IMR-90 (cell line): ENCODE data around the gene FOXN4. TPM values are rescaled to one million over a fixed set of nuclear protein-coding genes. Genes with fewer than 3 reads are reported as not detected.

Source experiments
- ATAC-seq: fragments of 200-7000 bp; cut with Tn5 transposase; 2 replicates; pipeline ENCODE4 v1.9.1; 2020; ENCODE audit warnings: low read depth, mild to moderate bottlenecking, moderate library complexity
- BruUV-seq: library from RNA; stranded (reverse); fragments of 400-500 nt; replicated peaks from 2 replicates; lab custom pipeline; 2021; lab: Mats Ljungman, UMichigan
- CTCF ChIA-PET: fragments of 300-600 bp; formaldehyde crosslinking; extraction: SDS; loops from one replicate; lab custom pipeline; 2021; ENCODE audit warnings: antibody characterized with exemption; lab: Yijun Ruan, JAX
- POLR2A ChIA-PET: fragments of 300-600 bp; sonication (Branson Sonifier 250); formaldehyde crosslinking; loops from one replicate; lab custom pipeline; 2022; ENCODE audit warnings: antibody characterized with exemption; ENCODE audit not compliant: unreplicated experiment; lab: Charles Lee
- DNase-seq: peaks from one replicate; pipeline ENCODE4 v3.0.0; 2013
- H2AFZ ChIP-seq: replicated peaks from 2 replicates; pipeline ENCODE3; 2013; ENCODE audit warnings: low read length, mild to moderate bottlenecking; ENCODE audit not compliant: poor library complexity
- H2AK5ac ChIP-seq: 2 replicates; pipeline ENCODE4 v1.6.1; 2013; ENCODE audit warnings: low read depth, low read length, inconsistent platforms
- H2AK9ac ChIP-seq: replicated peaks from 2 replicates; pipeline ENCODE3; 2013; ENCODE audit warnings: mild to moderate bottlenecking, low read depth, low read length, moderate library complexity; ENCODE audit not compliant: poor library complexity
- H2BK120ac ChIP-seq: 2 replicates; pipeline ENCODE4 v1.6.1; 2013; ENCODE audit warnings: low read depth, low read length, inconsistent platforms
- H2BK15ac ChIP-seq: 3 replicates; pipeline ENCODE4 v1.6.1; 2013; ENCODE audit warnings: low read depth, low read length, inconsistent platforms
- H2BK20ac ChIP-seq: 2 replicates; pipeline ENCODE4 v1.6.1; 2013; ENCODE audit warnings: low read depth, mild to moderate bottlenecking, inconsistent platforms, low read length, moderate library complexity
- H2BK5ac ChIP-seq: 2 replicates; pipeline ENCODE4 v1.6.1; 2013; ENCODE audit warnings: mild to moderate bottlenecking, low read depth, low read length, inconsistent platforms; ENCODE audit not compliant: poor library complexity, severe bottlenecking
- H3K14ac ChIP-seq: replicated peaks from 2 replicates; pipeline ENCODE4 v1.6.1; 2013; ENCODE audit warnings: low read depth, low read length, inconsistent platforms
- H3K18ac ChIP-seq: 2 replicates; pipeline ENCODE4 v1.6.1; 2013; ENCODE audit warnings: low read depth, low read length, control low read depth
- H3K23ac ChIP-seq: 2 replicates; pipeline ENCODE4 v1.6.1; 2013; ENCODE audit warnings: low read depth, low read length, inconsistent platforms
- H3K27ac ChIP-seq: 2 replicates; pipeline ENCODE4 v1.5.1; 2013; ENCODE audit warnings: mild to moderate bottlenecking, control low read depth, low read length; ENCODE audit not compliant: insufficient read depth
- H3K27me3 ChIP-seq: 2 replicates; pipeline ENCODE4 v1.6.1; 2013; ENCODE audit warnings: low read length; ENCODE audit not compliant: control insufficient read depth, insufficient read depth
- H3K36me3 ChIP-seq: 2 replicates; pipeline ENCODE4 v1.6.1; 2013; ENCODE audit warnings: low read length, mixed read lengths; ENCODE audit not compliant: control insufficient read depth, insufficient read depth
- H3K4ac ChIP-seq: 2 replicates; pipeline ENCODE4 v1.6.1; 2013; ENCODE audit warnings: low read depth, low read length, inconsistent platforms
- H3K4me1 ChIP-seq: 2 replicates; pipeline ENCODE4 v1.6.1; 2013; ENCODE audit warnings: low read length, mixed read lengths; ENCODE audit not compliant: control insufficient read depth, insufficient read depth
- H3K4me2 ChIP-seq: 2 replicates; pipeline ENCODE4 v1.6.1; 2013; ENCODE audit warnings: low read depth, mild to moderate bottlenecking, control low read depth, low read length, moderate library complexity
- H3K4me3 ChIP-seq: 2 replicates; pipeline ENCODE4 v1.5.1; 2013; ENCODE audit warnings: low read depth, mild to moderate bottlenecking, control low read depth, low read length, moderate library complexity; ENCODE audit not compliant: insufficient read depth
- H3K56ac ChIP-seq: 2 replicates; pipeline ENCODE4 v1.6.1; 2013; ENCODE audit warnings: low read length, inconsistent platforms; ENCODE audit not compliant: insufficient read depth; ENCODE audit errors: extremely low read depth
- H3K79me1 ChIP-seq, 2 experiments: 2 replicates each; pipeline ENCODE4 v1.6.1; 2013; ENCODE audit warnings: low read length in 2 of 2, inconsistent platforms in 1 of 2, low read depth in 1 of 2
- H3K9ac ChIP-seq: 2 replicates; pipeline ENCODE4 v1.6.1; 2013; ENCODE audit warnings: low read depth, low read length, control low read depth
- H3K9me1 ChIP-seq: 2 replicates; pipeline ENCODE4 v1.6.1; 2013; ENCODE audit warnings: low read length, inconsistent platforms; ENCODE audit not compliant: insufficient read depth
- H3K9me3 ChIP-seq: 2 replicates; pipeline ENCODE4 v1.6.1; 2013; ENCODE audit warnings: low read length; ENCODE audit not compliant: control insufficient read depth, insufficient read depth
- H4K20me1 ChIP-seq: 2 replicates; pipeline ENCODE4 v1.6.1; 2013; ENCODE audit warnings: low read length, inconsistent platforms; ENCODE audit not compliant: insufficient read depth
- H4K5ac ChIP-seq: 2 replicates; pipeline ENCODE4 v1.6.1; 2013; ENCODE audit warnings: mild to moderate bottlenecking, low read depth, low read length, control low read depth
- H4K8ac ChIP-seq, 2 experiments: 2 replicates each; pipeline ENCODE4 v1.6.1; 2013; ENCODE audit warnings: low read depth in 2 of 2, low read length in 2 of 2, control low read depth in 1 of 2, inconsistent platforms in 1 of 2
- H4K91ac ChIP-seq: 2 replicates; pipeline ENCODE4 v1.6.1; 2013; ENCODE audit warnings: low read depth, low read length, inconsistent platforms; ENCODE audit not compliant: insufficient read depth
- BHLHE40 ChIP-seq: fragments of 150-350 bp; IDR thresholded peaks from 2 replicates; pipeline ENCODE4 v1.6.1; 2016; ENCODE audit warnings: mild to moderate bottlenecking, low read depth, low read length
- CEBPB ChIP-seq: IDR thresholded peaks from 2 replicates; pipeline ENCODE4 v1.6.1; 2012; ENCODE audit warnings: low read depth, low read length, improper control_type of control experiment
- CHD1 ChIP-seq: IDR thresholded peaks from 2 replicates; pipeline ENCODE4 v1.6.1; 2012; ENCODE audit warnings: low read depth, low read length, improper control_type of control experiment
- FOS ChIP-seq: fragments of 150-350 bp; IDR thresholded peaks from 2 replicates; pipeline ENCODE4 v1.6.1; 2016; ENCODE audit warnings: low read depth, low read length
- MAFK ChIP-seq: IDR thresholded peaks from 2 replicates; pipeline ENCODE4 v1.6.1; 2012; ENCODE audit warnings: low read depth, low read length, improper control_type of control experiment
- MAZ ChIP-seq: IDR thresholded peaks from 2 replicates; pipeline ENCODE4 v1.6.1; 2012; ENCODE audit warnings: low read depth, mild to moderate bottlenecking, low read length, improper control_type of control experiment, moderate library complexity, borderline replicate concordance
- MXI1 ChIP-seq: IDR thresholded peaks from 2 replicates; pipeline ENCODE4 v1.6.1; 2012; ENCODE audit warnings: low read depth, mild to moderate bottlenecking, low read length, moderate library complexity, borderline replicate concordance
- NFE2L2 ChIP-seq: fragments of 150-350 bp; IDR thresholded peaks from 2 replicates; pipeline ENCODE4 v1.6.1; 2016; ENCODE audit warnings: low read depth, mild to moderate bottlenecking, low read length
- POLR2A ChIP-seq: IDR thresholded peaks from 2 replicates; pipeline ENCODE4 v1.6.1; 2012; ENCODE audit warnings: mild to moderate bottlenecking, low read depth, low read length
- RAD21 ChIP-seq: IDR thresholded peaks from 2 replicates; pipeline ENCODE4 v1.6.1; 2012; ENCODE audit warnings: low read length, improper control_type of control experiment
- RCOR1 ChIP-seq: IDR thresholded peaks from 2 replicates; pipeline ENCODE4 v1.6.1; 2012; ENCODE audit warnings: mild to moderate bottlenecking, low read length, improper control_type of control experiment; ENCODE audit not compliant: insufficient replicate concordance
- RFX5 ChIP-seq: IDR thresholded peaks from 2 replicates; pipeline ENCODE4 v1.8.0; 2012; ENCODE audit warnings: low read depth, mild to moderate bottlenecking, low read length, moderate library complexity
- SMC3 ChIP-seq: fragments of 150-350 bp; IDR thresholded peaks from 2 replicates; pipeline ENCODE4 v1.6.1; 2016; ENCODE audit warnings: low read depth, mild to moderate bottlenecking, antibody characterized with exemption, low read length, moderate library complexity
- USF2 ChIP-seq: fragments of 150-350 bp; IDR thresholded peaks from 2 replicates; pipeline ENCODE4 v1.6.1; 2017; ENCODE audit warnings: mild to moderate bottlenecking, antibody characterized with exemption, low read length, low read depth
- WGBS, 2 experiments: methylation state at CpG; one replicate each; pipeline versions ENCODE4 v1.1.5 to v1.1.7; 2013; ENCODE audit warnings: missing lambda C conversion rate in 2 of 2; ENCODE audit not compliant: insufficient read length in 1 of 2; ENCODE audit errors: extremely low coverage in 2 of 2; 5-methylcytosine and 5-hydroxymethylcytosine counted together
- dilution Hi-C: fragments of 300-500 bp; cut with HindIII; formaldehyde crosslinking; loops from one replicate; pipeline ENCODE4 v1.14.3; 2018; ENCODE audit warnings: low sequenced_read_pairs; ENCODE audit not compliant: unreplicated experiment
- in situ Hi-C: fragments of 300-500 bp; cut with MboI; formaldehyde crosslinking; loops from 3 replicates; pipeline ENCODE4 v1.14.3; 2019; ENCODE audit warnings: low sequenced_read_pairs, inconsistent platforms, mixed read lengths
- intact Hi-C: fragments of 100-400 bp; cut with micrococcal nuclease; formaldehyde crosslinking; loops from 2 replicates; pipeline ENCODE4 v1.10.0; 2022
- polyA plus RNA-seq, 3 experiments: library from polyadenylated mRNA; depleted of rRNA; stranded (reverse); fragments of >200 nt; gene quantifications; 2 replicates each; pipeline ENCODE4 v1.2.3, GENCODE V29; 2012; ENCODE audit warnings: low replicate concordance in 1 of 3
- total RNA-seq: library from RNA; depleted of rRNA; stranded (reverse); fragments of >200 nt; gene quantifications from 2 replicates; pipeline ENCODE4 v1.2.3, GENCODE V29; 2012
- TF ChIP-seq, protein P1 (sequence below): conservative IDR thresholded peaks from 2 replicates; pipeline ENCODE4 v1.5.1; 2012; ENCODE audit warnings: mild to moderate bottlenecking, low read depth, low read length, improper control_type of control experiment
- TF ChIP-seq, protein P2 (sequence below): fragments of 150-350 bp; IDR thresholded peaks from 2 replicates; pipeline ENCODE4 v1.6.1; 2016; ENCODE audit warnings: low read depth, mild to moderate bottlenecking, low read length, moderate library complexity, borderline replicate concordance

Gene FOXN4
- total and polyA plus RNA-seq, 2 of the 4 experiments (the other 2 are of a cell fraction) = not detected

GRCh38 chr12:109347589-109347988 is 38.5 kb upstream of the FOXN4 start, which contains the start of gene MYO1H:
Gene MYO1H (plus strand): TSS chr12:109347900. CDS start chr12:109347961, 61 bp downstream.
- H3K4me3 ChIP-seq = no peak within 1 kb of the TSS
- H2BK5ac ChIP-seq = no peak within 1 kb of the TSS
- H2AK5ac ChIP-seq = no peak within 1 kb of the TSS
- no peak for TF ChIP-seq USF2
- no peak for TF ChIP-seq RFX5
- TF ChIP-seq SMC3 = no peak
- no peak for TF ChIP-seq CEBPB
- no peak for TF ChIP-seq NFE2L2
- TF ChIP-seq MAZ = no peak
- TF ChIP-seq MAFK = no peak
- TF ChIP-seq, protein P1, sequence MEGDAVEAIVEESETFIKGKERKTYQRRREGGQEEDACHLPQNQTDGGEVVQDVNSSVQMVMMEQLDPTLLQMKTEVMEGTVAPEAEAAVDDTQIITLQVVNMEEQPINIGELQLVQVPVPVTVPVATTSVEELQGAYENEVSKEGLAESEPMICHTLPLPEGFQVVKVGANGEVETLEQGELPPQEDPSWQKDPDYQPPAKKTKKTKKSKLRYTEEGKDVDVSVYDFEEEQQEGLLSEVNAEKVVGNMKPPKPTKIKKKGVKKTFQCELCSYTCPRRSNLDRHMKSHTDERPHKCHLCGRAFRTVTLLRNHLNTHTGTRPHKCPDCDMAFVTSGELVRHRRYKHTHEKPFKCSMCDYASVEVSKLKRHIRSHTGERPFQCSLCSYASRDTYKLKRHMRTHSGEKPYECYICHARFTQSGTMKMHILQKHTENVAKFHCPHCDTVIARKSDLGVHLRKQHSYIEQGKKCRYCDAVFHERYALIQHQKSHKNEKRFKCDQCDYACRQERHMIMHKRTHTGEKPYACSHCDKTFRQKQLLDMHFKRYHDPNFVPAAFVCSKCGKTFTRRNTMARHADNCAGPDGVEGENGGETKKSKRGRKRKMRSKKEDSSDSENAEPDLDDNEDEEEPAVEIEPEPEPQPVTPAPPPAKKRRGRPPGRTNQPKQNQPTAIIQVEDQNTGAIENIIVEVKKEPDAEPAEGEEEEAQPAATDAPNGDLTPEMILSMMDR = no peak
- no peak for TF ChIP-seq CHD1
- TF ChIP-seq, protein P2, sequence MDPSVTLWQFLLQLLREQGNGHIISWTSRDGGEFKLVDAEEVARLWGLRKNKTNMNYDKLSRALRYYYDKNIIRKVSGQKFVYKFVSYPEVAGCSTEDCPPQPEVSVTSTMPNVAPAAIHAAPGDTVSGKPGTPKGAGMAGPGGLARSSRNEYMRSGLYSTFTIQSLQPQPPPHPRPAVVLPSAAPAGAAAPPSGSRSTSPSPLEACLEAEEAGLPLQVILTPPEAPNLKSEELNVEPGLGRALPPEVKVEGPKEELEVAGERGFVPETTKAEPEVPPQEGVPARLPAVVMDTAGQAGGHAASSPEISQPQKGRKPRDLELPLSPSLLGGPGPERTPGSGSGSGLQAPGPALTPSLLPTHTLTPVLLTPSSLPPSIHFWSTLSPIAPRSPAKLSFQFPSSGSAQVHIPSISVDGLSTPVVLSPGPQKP = no peak
- no peak for TF ChIP-seq POLR2A
- no peak for TF ChIP-seq MXI1
- no peak for TF ChIP-seq FOS
- no peak for TF ChIP-seq RCOR1
- no peak for TF ChIP-seq RAD21
- TF ChIP-seq BHLHE40 = no peak
- H3K36me3 ChIP-seq = no peaks in the 10 kb centered on the region
- no peak within 1 kb of the TSS for H2BK20ac ChIP-seq
- peaks cover 7% of the 10 kb centered on the region for H3K27me3 ChIP-seq
- dilution Hi-C loops = no loop called here
- no peaks in the 10 kb centered on the region for H3K79me1 ChIP-seq
- H3K9me1 ChIP-seq = no peaks in the 10 kb centered on the region
- H3K4me2 ChIP-seq = no peak within 1 kb of the TSS
- H2BK120ac ChIP-seq = no peak within 1 kb of the TSS
- no peak within 1 kb of the TSS for H3K27ac ChIP-seq
- H4K8ac ChIP-seq = no peak within 1 kb of the TSS
- no peak within 1 kb of the TSS for H3K9ac ChIP-seq
- no peak within 1 kb of the TSS for H2AFZ ChIP-seq
- WGBS, 2 experiments = no CpG with 5 or more reads among the region's 8 CpGs
- ATAC-seq (no peak), DNase-seq (no peak)
- no peak within 1 kb of the TSS for H3K23ac ChIP-seq
- H2AK9ac ChIP-seq = no peak within 1 kb of the TSS
- no peak within 1 kb of the TSS for H4K5ac ChIP-seq
- no peak within 1 kb of the TSS for H3K18ac ChIP-seq
- in situ Hi-C loops = no loop called here
- intact Hi-C loops = no loop called here
- no peak within 1 kb of the TSS for H3K56ac ChIP-seq
- no peak within 1 kb of the TSS for H3K14ac ChIP-seq
- no TSS peak for BruUV-seq
- H2BK15ac ChIP-seq = no peak within 1 kb of the TSS
- ChIA-PET POLR2A (no interaction called here), CTCF (no interaction called here)
- H3K4me1 ChIP-seq = no peaks in the 10 kb centered on the region
- H3K9me3 ChIP-seq = no peaks in the 10 kb centered on the region
- no peak within 1 kb of the TSS for H3K4ac ChIP-seq
- H4K91ac ChIP-seq = no peak within 1 kb of the TSS
- no peaks in the 10 kb centered on the region for H4K20me1 ChIP-seq
